MM.1S (cell line): Measurements from ENCODE around the gene LMF1.
A peak's percentile ranks its signal among the peaks of the same experiment; 100 is the strongest.

Source experiments
- DNase-seq: peaks from one replicate; pipeline ENCODE4 v3.0.0-alpha.2; 2015
- H2AFZ ChIP-seq: fragments of 300-600 bp; sonication (generic); 2 replicates; pipeline ENCODE4 v1.6.0; 2016; ENCODE audit warnings: antibody characterized with exemption, low read length
- H3F3A ChIP-seq: fragments of 300-600 bp; sonication (generic); 2 replicates; pipeline ENCODE4 v1.6.1; 2016; ENCODE audit warnings: mild to moderate bottlenecking, antibody characterized with exemption, low read length, moderate library complexity, mixed read lengths; ENCODE audit not compliant: insufficient read depth
- H3K27ac ChIP-seq: fragments of 300-600 bp; sonication (generic); 2 replicates; pipeline ENCODE4 v1.5.1; 2016; ENCODE audit warnings: mild to moderate bottlenecking, low read length
- H3K27me3 ChIP-seq: fragments of 300-600 bp; sonication (generic); replicated peaks from 2 replicates; pipeline ENCODE4 v1.6.0; 2016; ENCODE audit warnings: low read length; ENCODE audit not compliant: insufficient read depth
- H3K36me3 ChIP-seq: fragments of 300-600 bp; sonication (generic); replicated peaks from 2 replicates; pipeline ENCODE4 v1.6.1; 2016; ENCODE audit warnings: mild to moderate bottlenecking, low read length, mixed read lengths; ENCODE audit not compliant: insufficient read depth
- H3K4me1 ChIP-seq: fragments of 300-600 bp; sonication (generic); 2 replicates; pipeline ENCODE4 v1.6.1; 2016; ENCODE audit warnings: low read length, mixed read lengths
- H3K4me2 ChIP-seq: fragments of 300-600 bp; sonication (generic); 2 replicates; pipeline ENCODE4 v1.6.0; 2016; ENCODE audit warnings: low read depth, low read length
- H3K4me3 ChIP-seq: fragments of 300-600 bp; sonication (generic); 2 replicates; pipeline ENCODE4 v1.5.1; 2016; ENCODE audit warnings: low read length, mixed read lengths
- H3K79me2 ChIP-seq: fragments of 300-600 bp; sonication (generic); 2 replicates; pipeline ENCODE4 v1.6.1; 2016; ENCODE audit warnings: mixed run types, low read length, mixed read lengths
- H3K9ac ChIP-seq: fragments of 300-600 bp; sonication (generic); 2 replicates; pipeline ENCODE4 v1.6.1; 2016; ENCODE audit warnings: low read length, mixed read lengths
- H3K9me2 ChIP-seq: fragments of 300-600 bp; sonication (generic); replicated peaks from 2 replicates; pipeline ENCODE4 v1.6.1; 2016; ENCODE audit warnings: mild to moderate bottlenecking, low read length, mixed read lengths; ENCODE audit not compliant: insufficient read depth
- H3K9me3 ChIP-seq: fragments of 300-600 bp; sonication (generic); replicated peaks from 2 replicates; pipeline ENCODE4 v1.6.1; 2016; ENCODE audit warnings: mild to moderate bottlenecking, low read length, mixed read lengths; ENCODE audit not compliant: insufficient read depth
- H4K20me1 ChIP-seq: fragments of 300-600 bp; sonication (generic); 2 replicates; pipeline ENCODE4 v1.6.1; 2016; ENCODE audit warnings: mild to moderate bottlenecking, low read length, moderate library complexity, mixed read lengths; ENCODE audit not compliant: insufficient read depth
- EZH2 ChIP-seq: fragments of 300-600 bp; sonication (generic); optimal IDR thresholded peaks from 2 replicates; pipeline ENCODE3; 2017; ENCODE audit warnings: low read depth, mild to moderate bottlenecking, antibody characterized with exemption, low read length, mixed read lengths
- EZH2phosphoT487 ChIP-seq: fragments of 300-600 bp; sonication (generic); IDR thresholded peaks from 2 replicates; pipeline ENCODE4 v1.6.1; 2018; ENCODE audit warnings: antibody characterized with exemption, low read length
- TF ChIP-seq, protein P1 (sequence below): fragments of 300-600 bp; sonication (generic); IDR thresholded peaks from 2 replicates; pipeline ENCODE4 v1.5.1; 2016; ENCODE audit warnings: antibody characterized with exemption, low read length, mixed read lengths

Gene LMF1

GRCh38 chr16:970386-970765 lies 408 bp downstream of the LMF1 start:
- H2AFZ ChIP-seq = peak overlapping the region; percentile 43
- peak overlapping the region; percentile 39; the same call in 1 of the 2 replicates for H3K9ac ChIP-seq
- H3K27ac ChIP-seq = no peak overlapping the region
- H3K4me2 ChIP-seq = peak overlapping the region; percentile 56; the same call in 1 of the 2 replicates
- no peaks in the 10 kb centered on the region for H4K20me1 ChIP-seq
- no peaks in the 10 kb centered on the region for H3F3A ChIP-seq
- H3K9me2 ChIP-seq = no peaks in the 10 kb centered on the region
- H3K4me1 ChIP-seq = no peaks in the 10 kb centered on the region; the same call in 1 of the 2 replicates
- no peak for TF ChIP-seq EZH2
- TF ChIP-seq, protein P1, sequence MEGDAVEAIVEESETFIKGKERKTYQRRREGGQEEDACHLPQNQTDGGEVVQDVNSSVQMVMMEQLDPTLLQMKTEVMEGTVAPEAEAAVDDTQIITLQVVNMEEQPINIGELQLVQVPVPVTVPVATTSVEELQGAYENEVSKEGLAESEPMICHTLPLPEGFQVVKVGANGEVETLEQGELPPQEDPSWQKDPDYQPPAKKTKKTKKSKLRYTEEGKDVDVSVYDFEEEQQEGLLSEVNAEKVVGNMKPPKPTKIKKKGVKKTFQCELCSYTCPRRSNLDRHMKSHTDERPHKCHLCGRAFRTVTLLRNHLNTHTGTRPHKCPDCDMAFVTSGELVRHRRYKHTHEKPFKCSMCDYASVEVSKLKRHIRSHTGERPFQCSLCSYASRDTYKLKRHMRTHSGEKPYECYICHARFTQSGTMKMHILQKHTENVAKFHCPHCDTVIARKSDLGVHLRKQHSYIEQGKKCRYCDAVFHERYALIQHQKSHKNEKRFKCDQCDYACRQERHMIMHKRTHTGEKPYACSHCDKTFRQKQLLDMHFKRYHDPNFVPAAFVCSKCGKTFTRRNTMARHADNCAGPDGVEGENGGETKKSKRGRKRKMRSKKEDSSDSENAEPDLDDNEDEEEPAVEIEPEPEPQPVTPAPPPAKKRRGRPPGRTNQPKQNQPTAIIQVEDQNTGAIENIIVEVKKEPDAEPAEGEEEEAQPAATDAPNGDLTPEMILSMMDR = no peak
- no peak for TF ChIP-seq EZH2phosphoT487
- no peaks in the 10 kb centered on the region for H3K9me3 ChIP-seq
- H3K4me3 ChIP-seq = peak overlapping the region; percentile 57
- peaks cover 69% of the 10 kb centered on the region for H3K27me3 ChIP-seq
- H3K36me3 ChIP-seq = no peaks in the 10 kb centered on the region
- DNase-seq = no peak
- H3K79me2 ChIP-seq = no peaks in the 10 kb centered on the region

- Histone ChIP-seq H3K79me2 (no peaks in the 10 kb centered on the region), H3K9ac (no peak overlapping the region)
Measured at GRCh38 chr16:969508-970385, 1.0 kb downstream of the LMF1 start.

DNA sequence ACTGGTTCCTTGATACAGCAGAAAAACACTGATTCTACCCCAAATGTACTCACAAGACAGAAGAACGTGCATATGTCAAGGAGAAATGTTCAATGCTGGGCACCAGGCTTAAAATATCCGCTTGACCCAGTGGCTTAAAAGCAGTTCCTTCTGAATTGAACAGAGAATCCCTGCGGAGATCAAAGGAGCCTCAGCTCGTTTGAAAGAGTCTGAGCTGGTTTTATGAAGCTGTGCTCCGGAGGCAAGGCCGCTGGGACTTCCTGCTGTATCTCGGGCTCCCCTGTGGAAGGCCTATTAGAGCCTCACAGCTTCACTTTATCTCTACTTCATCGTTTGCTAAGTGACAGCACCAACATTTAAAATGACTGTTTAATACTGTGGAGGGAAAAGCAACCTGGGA lies 2.2 kb downstream of the LMF1 start:
- TF ChIP-seq, protein P1 = no peak
- TF ChIP-seq EZH2phosphoT487 (no peak), EZH2 (no peak)
- Histone ChIP-seq H3K9me2 (no peaks in the 10 kb centered on the region), H3K4me3 (no peak overlapping the region), H3K36me3 (no peaks in the 10 kb centered on the region), H3K4me2 (no peak overlapping the region), H3K27me3 (peaks cover 69% of the 10 kb centered on the region), H3K9me3 (no peaks in the 10 kb centered on the region), H4K20me1 (no peaks in the 10 kb centered on the region), H3K9ac (no peak overlapping the region), H3F3A (no peaks in the 10 kb centered on the region), H3K79me2 (no peaks in the 10 kb centered on the region), H3K27ac (no peak overlapping the region), H3K4me1 (no peaks in the 10 kb centered on the region), H2AFZ (no peak overlapping the region)
- DNase-seq = no peak

More at GRCh38 chr16:969508-970385, 1.0 kb downstream of the LMF1 start:
- no peaks in the 10 kb centered on the region for H3K9me2 ChIP-seq
- H3K9me3 ChIP-seq = no peaks in the 10 kb centered on the region
- H3K27me3 ChIP-seq = peaks cover 69% of the 10 kb centered on the region
- DNase-seq = no peak
- no peaks in the 10 kb centered on the region; the same call in 1 of the 2 replicates for H3K4me1 ChIP-seq
- peak overlapping the region; percentile 56; the same call in 1 of the 2 replicates for H3K4me2 ChIP-seq
- H2AFZ ChIP-seq = no peak overlapping the region
- no peaks in the 10 kb centered on the region for H3K36me3 ChIP-seq
- no peaks in the 10 kb centered on the region for H3F3A ChIP-seq
- no peak for TF ChIP-seq EZH2
- no peak overlapping the region for H3K27ac ChIP-seq
- peak overlapping the region; percentile 57 for H3K4me3 ChIP-seq
- H4K20me1 ChIP-seq = no peaks in the 10 kb centered on the region
